GM19099 (cell line): ENCODE results near the gene UGT1A3.

Source experiments
- POLR2A ChIP-seq: IDR thresholded peaks from 3 replicates; pipeline ENCODE4 v1.6.1; 2011; ENCODE audit warnings: low read depth; ENCODE audit not compliant: insufficient read length; ENCODE audit errors: extremely low read depth

Gene UGT1A3

GRCh38 chr2:233772583-233772982, 43.7 kb downstream of the UGT1A3 start:
- TF ChIP-seq POLR2A, result no peak

GRCh38 chr2:233773854-233774253, 45.0 kb downstream of the UGT1A3 start:
- no peak for TF ChIP-seq POLR2A

- TF ChIP-seq POLR2A, result no peak
Observed at GRCh38 chr2:233775414-233775813, 46.6 kb downstream of the UGT1A3 start.

GRCh38 chr2:233778030-233778429, 49.2 kb downstream of the UGT1A3 start, which contains the start of gene MROH2A:
Gene MROH2A, plus strand, starts transcription at chr2:233778330. Its CDS starts 1,029 bp downstream, at chr2:233779359.
- TF ChIP-seq POLR2A, result no peak

GRCh38 chr2:233779722-233780121, 50.9 kb downstream of the UGT1A3 start:
- no peak for TF ChIP-seq POLR2A

- no peak for TF ChIP-seq POLR2A
Observed at GRCh38 chr2:233780771-233781170, 51.9 kb downstream of the UGT1A3 start.

GRCh38 chr2:233789554-233789953, 60.7 kb downstream of the UGT1A3 start:
- no peak for TF ChIP-seq POLR2A

- TF ChIP-seq POLR2A, result no peak
Observed at GRCh38 chr2:233791151-233791882, 62.5 kb downstream of the UGT1A3 start.

GRCh38 chr2:233791883-233792329, 63.1 kb downstream of the UGT1A3 start:
- no peak for TF ChIP-seq POLR2A

- no peak for TF ChIP-seq POLR2A
Observed at GRCh38 chr2:233792720-233793119, 63.9 kb downstream of the UGT1A3 start.

GRCh38 chr2:233793465-233794127, 64.8 kb downstream of the UGT1A3 start:
- no peak for TF ChIP-seq POLR2A

GRCh38 chr2:233794128-233794658, 65.4 kb downstream of the UGT1A3 start:
- no peak for TF ChIP-seq POLR2A

GRCh38 chr2:233795735-233796171, 66.9 kb downstream of the UGT1A3 start:
- no peak for TF ChIP-seq POLR2A

GRCh38 chr2:233796254-233796653, 67.4 kb downstream of the UGT1A3 start:
- TF ChIP-seq POLR2A, result no peak

GRCh38 chr2:233798335-233799086, 69.7 kb downstream of the UGT1A3 start:
- TF ChIP-seq POLR2A, result no peak
